GM10248 (cell line): ENCODE results near the gene TEP1.

Source experiments
- CTCF ChIA-PET: fragments of 300-600 bp; sonication (Branson Sonifier 250); formaldehyde crosslinking; extraction: SDS; loops from one replicate; lab custom pipeline; 2021; ENCODE audit warnings: antibody characterized with exemption; lab: Yijun Ruan, JAX
- POLR2A ChIA-PET: fragments of 350-650 bp; sonication (Branson Sonifier 250); formaldehyde crosslinking; extraction: SDS; loops from one replicate; lab custom pipeline; 2020; ENCODE audit warnings: antibody characterized with exemption; lab: Yijun Ruan, JAX
- DNase-seq: peaks from one replicate; pipeline ENCODE4 v3.0.0; 2012; ENCODE audit errors: extremely low spot score
- CTCF ChIP-seq: IDR thresholded peaks from 2 replicates; pipeline ENCODE4 v1.5.1; 2012; ENCODE audit warnings: mild to moderate bottlenecking, low read depth; ENCODE audit errors: extremely low read depth, missing control alignments, control extremely low read depth

Gene TEP1

GRCh38 chr14:20356422-20356821 lies 56.9 kb downstream of the TEP1 start:
- no peak for TF ChIP-seq CTCF
- ChIA-PET POLR2A (no interaction called here), CTCF (interaction anchor here (1.2 to 4.2 kb wide), 4 partner anchors 12 to 254 kb away, joined by 3 to 20 read pairs (median 4); partner anchors contain the start of gene PARP2)
- no peak for DNase-seq

- no peak for DNase-seq
- POLR2A ChIA-PET, result no interaction called here
- CTCF ChIA-PET, result interaction anchor here (1.6 to 3.8 kb wide), 3 partner anchors 10 to 65 kb away, joined by 3 to 25 read pairs (median 10); no protein-coding TSS in a partner anchor
- TF ChIP-seq CTCF, result peak; percentile 8
Observed at GRCh38 chr14:20350860-20351259, 62.4 kb downstream of the TEP1 start.

GRCh38 chr14:20350282-20350681 lies 63.0 kb downstream of the TEP1 start:
- CTCF ChIA-PET, result interaction anchor here (1.6 to 3.8 kb wide), 3 partner anchors 9 to 65 kb away, joined by 3 to 25 read pairs (median 10); no protein-coding TSS in a partner anchor

GRCh38 chr14:20347747-20348146 lies 65.6 kb downstream of the TEP1 start:
- ChIA-PET POLR2A (no interaction called here), CTCF (interaction anchor here (1.0 to 1.1 kb wide), 2 partner anchors 42 to 54 kb away, joined by 3 read pairs; no protein-coding TSS in a partner anchor)
- TF ChIP-seq CTCF, result no peak

More at GRCh38 chr14:20350282-20350681, 63.0 kb downstream of the TEP1 start:
- TF ChIP-seq CTCF, result no peak
- no peak for DNase-seq
- POLR2A ChIA-PET, result no interaction called here

GRCh38 chr14:20346713-20347112 lies 66.6 kb downstream of the TEP1 start:
- CTCF ChIA-PET, result no interaction called here
- no peak for TF ChIP-seq CTCF
- POLR2A ChIA-PET, result no interaction called here
- no peak for DNase-seq

More at GRCh38 chr14:20347747-20348146, 65.6 kb downstream of the TEP1 start:
- no peak for DNase-seq

GRCh38 chr14:20345366-20345765 lies 67.9 kb downstream of the TEP1 start:
- TF ChIP-seq CTCF, result no peak
- ChIA-PET POLR2A (no interaction called here), CTCF (interaction anchor here (2.6 to 4.5 kb wide), 3 partner anchors 10 to 17 kb away, joined by 19 to 39 read pairs (median 20); partner anchors contain the start of gene CCNB1IP1)
- DNase-seq, result no peak
